Frontal cortex (tissue), 4 donors: ENCODE data around the gene GRB10. TPM values are rescaled to one million over a fixed set of nuclear protein-coding genes. Genes with fewer than 3 reads are reported as not detected.
"Not testable (repeated sequence)": the region's sequence is repeated elsewhere in the genome, so short reads cannot be mapped to it uniquely, and the experiment has no call there.

Experiments
- DNase-seq, 2 donors: peaks; one replicate each; pipeline ENCODE4 v3.0.0; 2012; ENCODE audit warnings: low spot score in 2 of 2
- FAIRE-seq: peaks from 2 replicates; lab custom pipeline; 2012; peaks lifted over from hg19 to GRCh38; lab: Jason Lieb, UNC
- total RNA-seq: library from RNA; depleted of rRNA; stranded (reverse); fragments of >200 nt; gene quantifications from one replicate; pipeline ENCODE4 v1.2.3, GENCODE V29; 2014
- donor health status: control.
- donor health status: control.
- donor health status: control.

Gene GRB10
- total RNA-seq, 1 donor from 2014 or later: 48.5 TPM

DNA sequence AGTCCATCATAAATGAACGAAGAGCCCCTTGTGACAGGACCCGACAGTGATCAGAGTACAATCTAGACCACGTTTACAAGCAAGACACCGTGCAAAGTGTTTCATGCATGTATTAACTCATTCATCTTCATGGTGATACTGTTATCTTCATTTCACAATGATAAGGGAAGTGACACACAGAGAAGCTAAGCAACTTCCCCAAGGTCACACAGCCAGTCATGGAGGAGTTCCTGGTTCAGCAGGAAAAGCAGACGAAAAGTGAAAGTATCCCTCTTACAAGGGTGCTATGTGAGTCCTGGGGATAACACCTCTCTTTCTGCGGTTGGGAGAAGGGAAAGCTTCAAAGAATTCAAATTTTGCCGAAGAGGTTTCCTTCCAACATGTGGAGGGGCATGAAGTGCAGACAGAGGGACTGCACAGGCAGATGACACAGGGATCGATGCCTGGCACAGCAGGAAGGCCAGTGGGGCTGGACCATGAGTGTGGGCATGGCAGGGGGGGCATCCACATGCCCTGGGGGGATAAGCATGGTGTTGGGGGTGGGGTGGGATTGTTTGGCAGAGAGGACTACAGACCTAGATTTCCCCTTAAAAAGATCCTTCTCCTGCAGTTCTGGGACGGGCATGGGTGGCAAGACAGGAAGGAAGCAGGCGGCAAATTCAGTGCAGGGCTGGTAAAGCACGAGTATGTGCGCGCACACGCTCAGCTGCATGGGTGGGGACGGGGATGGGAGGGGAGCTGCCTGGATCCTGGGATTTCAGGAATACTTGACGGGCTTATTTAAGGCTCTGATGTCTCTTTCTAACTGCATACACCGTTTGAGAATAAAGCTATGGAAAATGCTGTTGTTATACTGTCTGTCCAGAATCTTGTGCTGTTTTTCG, 184.0 kb downstream of the GRB10 start:
- no peak for FAIRE-seq
- DNase-seq: no peak

DNA sequence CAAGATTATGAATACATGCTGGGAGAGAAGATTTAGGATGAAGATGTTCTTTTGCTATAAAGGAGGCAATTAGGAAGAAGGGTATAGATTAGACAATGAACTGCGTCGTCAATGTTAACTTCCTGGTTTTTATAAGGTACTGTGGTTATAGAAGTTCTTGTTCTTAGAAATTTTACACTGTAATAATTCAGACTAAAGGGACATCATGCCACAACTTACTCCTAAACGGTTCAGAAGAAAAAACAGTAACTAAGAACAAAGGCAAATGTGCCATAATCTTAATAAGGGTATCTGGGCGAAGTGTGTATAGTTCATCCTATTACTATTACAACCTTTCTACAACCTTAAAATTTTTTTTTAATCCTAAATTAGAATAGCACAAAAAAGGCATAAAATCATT, 186.2 kb downstream of the GRB10 start:
- FAIRE-seq: no peak

DNA sequence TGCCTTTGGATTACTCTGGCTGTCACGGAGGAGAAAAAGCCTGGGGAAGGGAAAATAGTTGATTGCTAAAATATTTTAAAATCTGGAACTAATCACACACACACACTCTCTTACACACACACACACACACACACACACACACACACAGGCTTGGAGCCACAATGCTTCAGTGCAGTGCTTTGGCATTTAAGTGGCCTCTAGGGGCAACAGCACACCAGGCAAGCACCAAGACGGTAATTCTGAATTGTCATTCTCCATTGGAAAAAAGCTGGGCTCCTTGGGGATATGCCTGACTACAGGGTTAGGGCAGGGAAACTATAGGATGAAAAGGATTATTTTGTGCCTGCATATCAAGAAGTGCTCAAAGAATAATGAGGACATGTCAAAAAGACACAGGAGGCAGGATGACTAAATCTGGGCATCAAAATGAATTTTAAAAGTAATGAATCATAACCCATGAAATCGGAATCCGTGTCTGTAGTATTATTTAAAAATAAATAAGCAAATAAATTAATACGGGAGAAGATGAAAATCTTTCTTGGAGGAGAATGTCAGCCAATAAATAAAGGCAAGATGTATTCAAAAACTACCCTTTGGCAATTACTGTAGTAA, 187.1 kb downstream of the GRB10 start:
- FAIRE-seq: no peak

More for the DNA sequence above, 186.2 kb downstream of the GRB10 start:
- DNase-seq: no peak

DNA sequence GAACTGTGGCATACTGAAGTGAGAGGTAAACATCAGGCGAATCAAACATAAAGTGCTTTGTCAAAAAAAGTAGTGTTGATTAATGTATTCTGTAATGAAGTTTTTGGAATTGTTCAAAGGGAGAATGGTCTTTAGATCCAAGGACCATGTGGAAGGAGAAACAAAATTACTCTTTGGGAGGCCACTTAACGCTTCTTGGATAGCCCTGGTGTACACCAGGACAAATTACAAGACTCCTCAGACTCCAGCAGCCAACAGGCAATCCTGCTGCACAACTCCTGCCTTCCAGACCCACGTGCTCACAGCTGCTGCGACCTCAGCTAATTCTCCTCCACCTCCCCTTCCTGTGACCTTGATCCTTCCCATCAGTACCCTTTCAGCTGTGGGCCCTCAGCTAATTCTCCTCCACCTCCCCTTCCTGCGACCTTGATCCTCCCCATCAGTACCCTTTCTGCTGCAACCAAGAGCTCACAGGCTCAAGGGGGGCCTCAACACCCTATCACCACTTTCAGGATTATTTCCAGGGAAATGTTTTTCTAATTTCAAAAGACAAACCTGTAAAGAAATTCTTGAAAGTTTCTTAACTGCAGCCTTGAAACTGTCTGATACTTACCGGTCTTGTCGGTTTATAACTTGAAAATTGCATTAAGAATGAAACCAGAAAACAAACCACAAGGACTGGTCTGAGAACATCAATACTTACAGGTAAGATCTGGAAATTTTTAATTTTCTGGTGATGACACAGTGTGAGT, 187.8 kb downstream of the GRB10 start:
- DNase-seq: no peak
- FAIRE-seq: no peak

More for the DNA sequence above, 187.1 kb downstream of the GRB10 start:
- DNase-seq: peak; percentile 30 to 42

DNA sequence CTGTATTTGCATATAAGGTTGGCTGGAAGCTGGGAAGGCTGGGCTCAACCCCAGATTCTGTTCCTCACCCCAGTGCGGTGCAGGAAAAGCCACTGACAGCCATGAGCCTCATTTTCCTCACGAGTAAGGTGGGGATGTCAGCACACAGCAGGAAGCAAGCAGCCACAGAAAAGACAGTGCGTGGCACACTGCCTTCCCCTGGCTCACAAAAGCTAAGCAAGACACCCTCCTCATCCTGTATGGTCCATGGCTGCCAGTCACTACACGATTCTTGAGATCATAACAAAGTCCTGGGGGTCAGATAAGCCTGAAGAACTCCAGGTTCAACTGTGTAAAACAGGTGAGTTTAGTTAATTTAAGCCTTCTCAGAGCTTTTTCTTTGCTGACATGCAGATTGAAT, 188.6 kb downstream of the GRB10 start:
- no peak for FAIRE-seq
- no peak for DNase-seq

DNA sequence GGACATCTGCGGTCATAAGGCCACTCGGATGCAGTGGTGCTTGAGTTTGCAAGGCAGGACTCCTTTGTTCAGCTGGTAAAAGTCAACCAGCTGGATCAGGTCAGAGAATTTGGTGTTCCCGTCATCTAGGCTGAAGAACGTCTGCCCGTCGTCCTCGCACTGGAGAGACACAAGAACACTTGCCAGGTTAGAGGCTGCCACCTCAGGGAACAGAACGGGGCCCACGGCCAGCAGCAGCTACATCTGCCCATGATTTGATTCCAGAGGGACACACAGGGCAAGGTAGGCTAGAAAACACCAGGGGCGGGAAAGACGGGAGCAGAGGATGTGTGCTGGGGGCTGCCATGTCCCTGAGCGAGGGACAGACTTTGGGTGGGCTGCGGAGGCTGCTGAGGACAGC, 189.8 kb downstream of the GRB10 start:
- no peak for DNase-seq
- FAIRE-seq: no peak

DNA sequence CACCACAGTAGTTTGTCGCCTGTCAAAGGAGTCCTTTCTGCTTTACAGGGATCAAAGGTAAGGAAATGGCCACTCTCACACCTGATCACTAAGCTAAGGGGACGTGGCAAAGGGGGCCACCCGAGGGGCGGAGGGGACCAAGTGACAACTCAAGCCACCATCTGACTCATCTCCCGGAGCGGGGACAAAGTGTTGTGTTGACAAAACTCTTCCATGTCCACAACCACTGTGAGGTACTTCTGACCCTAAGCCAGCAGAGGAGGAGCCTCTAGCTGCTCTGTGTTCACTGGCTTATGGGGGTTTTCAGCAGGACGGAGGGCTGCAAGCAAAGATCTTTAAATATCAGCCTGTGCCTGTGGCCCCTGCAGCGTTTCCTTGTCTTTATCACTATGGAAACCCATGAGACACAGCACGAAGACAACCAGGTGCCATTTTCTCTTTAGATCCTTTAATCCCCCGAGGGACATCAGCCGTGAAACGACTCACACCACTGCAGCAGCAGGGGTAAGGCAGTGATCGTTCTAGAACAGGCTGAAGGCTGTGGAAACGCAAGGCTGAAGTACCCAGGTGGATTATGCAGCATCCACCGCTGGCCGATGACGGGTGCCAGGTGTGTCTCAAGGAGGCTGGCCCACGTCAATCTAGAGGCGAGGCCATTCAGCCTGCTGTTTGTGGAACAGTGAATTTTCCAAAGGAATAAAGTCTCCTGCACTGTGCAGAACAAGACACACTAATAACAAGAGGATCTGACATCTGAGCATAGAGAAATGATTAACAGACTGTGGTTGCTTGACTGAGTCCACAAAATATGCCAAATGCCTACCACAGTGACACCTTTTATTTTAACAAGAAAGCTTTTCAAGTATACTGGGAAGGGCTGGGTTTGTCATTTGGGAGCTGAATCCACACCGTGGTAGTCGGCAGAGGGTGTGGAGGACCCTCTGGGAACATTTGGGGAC, 190.9 kb downstream of the GRB10 start:
- FAIRE-seq: no peak
- DNase-seq: no peak

DNA sequence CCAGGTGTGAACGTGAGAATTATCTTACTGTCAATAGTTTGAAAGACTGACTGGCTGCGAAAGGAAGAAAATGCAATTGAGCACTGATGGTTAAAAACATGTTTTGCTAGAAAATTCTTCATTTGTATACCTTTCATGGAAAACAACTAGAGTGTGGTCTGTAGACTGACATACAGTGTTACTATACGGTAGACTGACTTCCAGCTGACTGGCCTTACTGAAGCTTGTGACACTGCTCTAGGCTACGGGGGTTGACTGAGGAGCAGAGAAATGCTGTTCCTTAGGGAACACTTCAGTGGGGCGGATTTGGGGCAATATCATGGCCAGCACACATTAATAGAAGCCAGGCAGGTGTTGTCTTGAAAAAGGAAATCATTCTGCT, 191.6 kb downstream of the GRB10 start:
- FAIRE-seq: no peak
- DNase-seq: no peak

DNA sequence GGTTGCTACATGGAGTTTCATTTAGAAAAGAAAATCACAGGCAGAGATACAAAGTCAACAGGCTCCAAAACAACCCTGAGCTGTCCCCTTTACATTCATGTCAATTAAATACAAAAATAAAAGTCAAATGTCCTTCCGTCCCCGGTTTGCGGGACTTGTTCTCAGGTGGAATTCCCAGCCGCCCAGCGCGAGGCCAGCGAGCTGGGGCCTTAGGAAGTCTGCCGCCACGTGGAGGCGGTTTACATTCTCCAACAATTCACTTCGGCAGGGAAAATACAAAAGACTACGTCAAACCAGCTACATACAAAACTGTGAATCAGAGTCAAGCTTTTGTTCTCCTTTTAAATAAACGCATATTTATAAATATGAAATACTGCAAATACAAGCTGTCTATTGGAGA, 192.2 kb downstream of the GRB10 start:
- no peak for FAIRE-seq
- DNase-seq: no peak

DNA sequence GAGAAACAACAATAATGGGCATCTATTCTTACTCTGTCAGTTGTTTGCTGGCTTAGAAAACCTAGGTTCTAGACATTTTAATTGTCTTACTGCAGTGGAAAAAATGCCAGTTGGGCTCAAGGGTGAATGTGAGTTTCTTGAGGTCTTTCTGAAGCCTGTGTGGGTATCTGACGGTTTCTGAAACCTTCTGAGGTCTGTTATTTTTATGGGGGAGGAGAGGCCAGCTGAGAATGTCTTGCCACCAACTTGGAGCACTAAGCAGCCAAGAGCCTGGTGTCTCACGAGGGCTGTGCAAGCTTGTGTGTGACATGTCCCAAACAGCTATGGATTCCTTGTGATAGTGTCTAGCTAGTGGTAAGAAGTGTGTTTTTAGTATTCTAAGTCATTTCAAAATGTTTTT, 193.3 kb downstream of the GRB10 start:
- no peak for FAIRE-seq

DNA sequence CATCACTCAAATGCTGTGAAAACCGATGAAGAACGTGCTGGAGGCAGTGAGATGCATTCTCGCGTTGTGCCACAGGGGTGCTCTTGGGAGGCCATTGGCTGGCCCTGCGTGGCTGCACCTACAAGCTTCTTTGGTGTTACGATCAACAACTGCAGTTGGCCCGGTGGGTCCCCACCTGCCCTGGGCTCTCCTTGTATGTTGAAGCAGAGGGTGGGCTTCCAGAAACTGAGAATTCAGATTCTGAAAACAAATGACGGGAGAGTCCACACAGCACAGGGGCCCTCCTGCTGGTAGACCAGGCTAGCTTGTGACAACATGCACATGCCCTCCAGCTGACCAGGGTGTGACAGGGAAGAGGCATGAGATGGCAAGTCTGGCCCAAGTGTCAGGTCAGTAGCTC, 193.8 kb downstream of the GRB10 start:
- no peak for FAIRE-seq
- no peak for DNase-seq

More for the DNA sequence above, 193.3 kb downstream of the GRB10 start:
- no peak for DNase-seq

DNA sequence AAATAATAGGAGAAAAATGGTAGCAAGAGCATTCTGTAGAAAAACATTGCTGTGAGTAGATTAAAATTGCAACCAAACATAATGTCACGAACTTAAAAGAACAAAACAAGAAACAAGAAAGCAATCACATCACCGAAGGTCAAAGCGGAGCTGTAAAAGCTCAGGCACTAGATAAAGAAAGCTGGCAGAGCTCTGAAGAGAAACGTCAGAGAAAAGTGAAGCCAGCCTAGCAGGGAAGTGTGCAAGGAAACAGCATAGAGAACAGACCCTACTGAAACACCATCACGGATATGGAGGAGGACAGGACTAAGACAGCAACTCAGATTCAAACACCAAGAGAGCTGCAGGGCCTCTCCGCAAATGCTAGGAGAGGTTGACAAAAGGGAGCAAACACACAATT, 195.0 kb downstream of the GRB10 start:
- DNase-seq: no peak
- FAIRE-seq: no peak

DNA sequence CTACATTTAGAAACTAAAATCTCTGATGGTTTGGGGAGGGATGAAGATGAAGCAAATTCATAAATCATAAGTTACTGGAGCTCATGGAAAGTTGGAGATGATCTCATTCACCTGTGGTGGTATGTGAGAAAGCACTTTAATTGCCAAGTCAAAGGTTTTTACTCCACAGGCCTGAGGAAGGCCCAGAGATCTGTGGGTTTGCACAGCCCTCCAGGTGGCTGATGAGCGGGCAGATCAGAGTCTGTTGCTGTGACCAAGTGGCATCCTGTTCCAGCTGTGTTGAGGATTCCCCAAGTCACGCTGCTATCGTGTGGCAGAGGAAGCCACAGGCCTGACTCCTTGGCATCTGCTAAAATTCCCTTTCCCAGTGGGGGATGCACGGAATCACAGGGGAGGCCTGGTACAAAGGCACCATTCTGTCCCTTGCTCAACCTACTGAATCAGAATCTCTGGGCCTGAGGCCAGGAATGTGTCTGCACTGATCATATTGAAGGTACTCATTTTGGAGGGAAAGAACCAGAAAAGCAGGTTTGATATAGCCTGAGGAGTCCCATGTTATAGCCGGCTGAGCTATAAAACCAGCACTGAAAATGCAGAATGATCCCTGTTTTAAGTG, 197.8 kb downstream of the GRB10 start:
- no peak for FAIRE-seq
- no peak for DNase-seq

DNA sequence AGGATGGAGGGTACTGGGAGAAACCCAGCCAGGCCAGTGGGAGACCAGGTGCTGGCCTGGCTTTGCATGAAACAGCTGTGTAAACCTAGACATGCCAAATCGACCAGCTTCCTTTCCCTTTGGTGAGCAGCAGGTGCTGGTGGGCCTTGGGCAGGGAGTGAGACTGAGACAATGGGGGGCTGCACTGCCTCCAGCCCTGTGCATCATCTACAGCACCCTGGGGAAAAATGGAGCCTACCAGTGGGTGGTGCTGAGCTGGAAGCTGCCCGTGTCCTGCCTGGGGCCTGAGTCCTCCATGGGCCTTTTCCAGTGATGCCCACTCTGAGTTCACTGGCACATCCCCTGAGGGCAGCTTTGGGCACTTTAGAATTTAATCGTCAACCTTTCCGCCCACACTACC, 198.3 kb downstream of the GRB10 start:
- no peak for FAIRE-seq
- DNase-seq: no peak

DNA sequence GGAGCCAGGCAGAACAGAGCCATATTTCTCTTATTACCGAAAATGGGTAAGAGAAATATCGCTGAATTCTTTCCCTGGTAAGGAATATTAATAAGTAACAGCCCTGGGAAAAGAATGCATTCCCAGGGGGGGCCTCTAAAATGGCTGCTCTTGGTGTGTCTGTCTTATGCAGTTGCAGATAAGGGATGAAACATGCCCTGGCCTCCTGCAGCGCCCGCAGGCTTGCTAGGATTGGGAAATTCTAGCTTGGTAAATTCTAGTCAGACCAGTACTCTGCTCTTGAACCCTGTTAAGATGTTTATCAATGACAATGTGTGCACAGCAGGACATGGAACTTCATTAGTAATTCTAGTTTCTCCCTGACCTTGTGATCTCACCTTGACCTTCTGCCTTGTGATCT, 199.4 kb downstream of the GRB10 start:
- DNase-seq, FAIRE-seq: not testable (repeated sequence)

DNA sequence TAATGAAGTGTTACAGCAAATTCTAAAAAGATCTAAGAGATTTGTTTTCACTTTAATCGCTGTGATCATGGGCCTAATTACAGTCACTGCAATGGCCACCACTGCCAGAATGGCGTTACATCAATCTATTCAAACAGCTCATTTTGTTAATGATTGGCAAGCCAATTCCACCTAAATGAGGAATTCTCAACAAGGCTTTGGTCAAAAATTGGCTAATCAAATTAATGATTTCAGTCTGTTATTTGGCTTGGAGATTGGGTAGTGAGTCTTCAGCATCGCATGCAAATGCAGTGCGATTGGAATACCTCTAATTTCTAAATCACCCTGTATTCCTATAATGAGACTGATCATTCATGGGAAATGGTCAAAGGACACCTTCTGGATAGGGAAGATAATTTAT, 200.4 kb downstream of the GRB10 start:
- not testable (repeated sequence) for FAIRE-seq, DNase-seq

DNA sequence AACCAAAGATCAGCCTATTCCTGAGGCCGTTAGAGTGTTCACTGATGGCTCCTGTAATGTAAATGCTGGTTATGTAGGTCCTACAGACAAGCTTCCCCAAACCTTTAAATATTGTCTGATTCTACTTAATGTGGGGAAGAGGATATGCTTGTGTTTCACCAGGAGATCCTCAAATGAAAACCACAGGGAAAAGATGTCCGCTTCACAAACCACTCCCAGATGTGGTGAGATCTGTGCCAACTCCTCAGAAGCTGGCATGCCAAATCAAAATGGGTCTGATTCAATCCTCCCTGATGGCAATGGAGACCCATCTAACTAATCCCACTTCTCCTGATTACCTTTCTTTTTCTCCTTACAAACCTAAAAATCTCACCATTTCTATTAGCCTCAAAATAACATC, 202.0 kb downstream of the GRB10 start:
- not testable (repeated sequence) for DNase-seq, FAIRE-seq

DNA sequence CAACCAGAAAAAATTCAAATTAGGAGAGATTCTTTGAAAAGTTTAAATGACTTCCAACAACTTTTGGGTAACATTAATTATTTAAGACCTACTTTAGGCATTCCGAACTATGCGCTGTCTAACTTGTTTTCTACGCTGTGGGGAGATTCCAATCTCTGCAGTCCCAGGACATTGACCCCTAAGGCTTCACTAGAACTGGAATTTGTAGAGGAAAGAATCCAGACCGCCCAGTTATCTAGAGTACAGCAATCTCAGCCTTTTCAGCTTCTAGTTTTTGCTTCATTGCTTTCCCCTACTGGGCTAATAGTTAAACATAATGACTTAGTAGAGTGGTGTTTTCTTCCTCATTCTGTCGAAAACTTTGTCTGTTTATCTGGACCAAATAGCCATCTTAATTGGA, 202.6 kb downstream of the GRB10 start:
- FAIRE-seq (no peak), DNase-seq (no peak)

DNA sequence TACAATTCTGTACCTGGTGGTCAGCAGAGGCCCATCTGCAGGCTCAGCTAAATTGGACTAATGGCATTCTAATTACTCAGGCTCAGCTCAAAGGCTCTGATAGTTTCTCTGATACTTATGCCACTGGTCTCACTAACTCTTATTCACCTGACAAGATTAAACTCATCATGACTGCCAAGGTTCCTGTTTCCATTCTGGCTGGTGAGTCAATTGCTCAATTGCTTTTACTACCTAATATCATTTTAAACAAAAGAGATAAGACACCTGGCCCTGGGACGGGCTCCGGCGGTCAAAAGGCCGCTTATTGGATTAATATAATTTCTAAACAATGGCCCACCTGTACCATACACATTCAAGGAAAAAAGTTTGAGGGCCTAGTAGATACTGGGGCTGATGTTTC, 204.6 kb downstream of the GRB10 start:
- FAIRE-seq, DNase-seq: not testable (repeated sequence)
